GM19467 (cell line): Measurements from ENCODE around the gene GRIK4.

Source experiments
- ATAC-seq: cut with Tn5 transposase; IDR thresholded peaks from one replicate; pipeline ENCODE4 v1.9.1; 2021; ENCODE audit warnings: mild to moderate bottlenecking, moderate library complexity; ENCODE audit not compliant: unreplicated experiment

Gene GRIK4

GRCh38 chr11:120547316-120547715 lies 35.8 kb downstream of the GRIK4 start:
- ATAC-seq: no peak

- ATAC-seq: no peak
These were observed 36.5 kb downstream of the GRIK4 start for GRCh38 chr11:120547811-120548681.

- ATAC-seq: no peak
These were observed 37.2 kb downstream of the GRIK4 start for GRCh38 chr11:120548682-120549209.

- no peak for ATAC-seq
These were observed 37.8 kb downstream of the GRIK4 start for GRCh38 chr11:120549346-120549745.

- ATAC-seq: no peak
These were observed 38.5 kb downstream of the GRIK4 start for GRCh38 chr11:120550007-120550406.

- ATAC-seq: no peak
These were observed 39.6 kb downstream of the GRIK4 start for GRCh38 chr11:120551191-120551590.

GRCh38 chr11:120554766-120555432 lies 43.4 kb downstream of the GRIK4 start:
- ATAC-seq: no peak

- no peak for ATAC-seq
These were observed 43.9 kb downstream of the GRIK4 start for GRCh38 chr11:120555433-120555773.

GRCh38 chr11:120556797-120557196 lies 45.2 kb downstream of the GRIK4 start:
- ATAC-seq: no peak

GRCh38 chr11:120558744-120559431 lies 47.3 kb downstream of the GRIK4 start:
- no peak for ATAC-seq

- no peak for ATAC-seq
These were observed 49.7 kb downstream of the GRIK4 start for GRCh38 chr11:120561286-120561685.

GRCh38 chr11:120562806-120563425 lies 51.4 kb downstream of the GRIK4 start:
- ATAC-seq: no peak

GRCh38 chr11:120563703-120564572 lies 52.4 kb downstream of the GRIK4 start:
- ATAC-seq: no peak

GRCh38 chr11:120564573-120565311 lies 53.2 kb downstream of the GRIK4 start:
- ATAC-seq: no peak

- no peak for ATAC-seq
These were observed 54.1 kb downstream of the GRIK4 start for GRCh38 chr11:120565466-120566155.

- no peak for ATAC-seq
These were observed 54.6 kb downstream of the GRIK4 start for GRCh38 chr11:120566176-120566575.

GRCh38 chr11:120568572-120569307 lies 57.2 kb downstream of the GRIK4 start:
- ATAC-seq: no peak

GRCh38 chr11:120569861-120570260 lies 58.3 kb downstream of the GRIK4 start:
- ATAC-seq: no peak
